B cell (primary cell): ENCODE data around the gene SNED1. TPM values are rescaled to one million over a fixed set of nuclear protein-coding genes. Genes with fewer than 3 reads are reported as not detected.
A peak's percentile ranks its signal among the peaks of the same experiment; 100 is the strongest.

Experiments
- ATAC-seq: fragments of 200-7000 bp; cut with Tn5 transposase; one replicate; pipeline ENCODE4 v1.10.0; 2021; ENCODE audit warnings: low read depth, mild to moderate bottlenecking, moderate number of reproducible peaks, moderate library complexity
- CTCF ChIA-PET: fragments of 350-600 bp; sonication (Branson Sonifier 250); formaldehyde crosslinking; loops from one replicate; lab custom pipeline; 2021; ENCODE audit warnings: antibody characterized with exemption, inconsistent platforms; lab: Charles Lee
- POLR2A ChIA-PET: fragments of 350-600 bp; sonication (Branson Sonifier 250); formaldehyde crosslinking; loops from one replicate; lab custom pipeline; 2021; ENCODE audit warnings: antibody characterized with exemption; lab: Charles Lee
- DNase-seq: peaks from one replicate; pipeline ENCODE4 v3.0.0; 2013
- H2AFZ ChIP-seq: 2 replicates; pipeline ENCODE4 v1.6.1; 2012; ENCODE audit warnings: mild to moderate bottlenecking, low read depth, low read length; ENCODE audit not compliant: insufficient read depth, poor library complexity, severe bottlenecking
- H3K27ac ChIP-seq, 2 donors: 1 replicate in 1 of 2; 2 replicates in 1 of 2; pipeline ENCODE4 v1.5.1; 2012 to 2013; ENCODE audit warnings: low read length in 2 of 2, mild to moderate bottlenecking in 2 of 2, moderate library complexity in 1 of 2
- H3K27me3 ChIP-seq, 4 experiments: fragments of 200-600 bp in 1 of 4; sonication (generic) in 1 of 4; replicated peaks in 1 of 4; 1 replicate in 2 of 4; 2 replicates in 2 of 4; pipeline versions ENCODE4 v1.6.1 to v1.7.0; 2013 to 2016; ENCODE audit warnings: low read length in 3 of 4, mild to moderate bottlenecking in 2 of 4, mixed read lengths in 1 of 4, moderate library complexity in 1 of 4; ENCODE audit not compliant: insufficient read depth in 4 of 4, control insufficient read depth in 3 of 4; ENCODE audit errors: control extremely low read depth in 1 of 4
- H3K36me3 ChIP-seq, 2 experiments: replicated peaks in 1 of 2; 1 replicate in 1 of 2; 2 replicates in 1 of 2; pipeline versions ENCODE4 v1.6.1 to v1.7.1; 2013; ENCODE audit warnings: low read length in 1 of 2; ENCODE audit not compliant: insufficient read depth in 2 of 2, control insufficient read depth in 1 of 2; ENCODE audit errors: control extremely low read depth in 1 of 2, extremely low read depth in 1 of 2
- H3K4me1 ChIP-seq, 2 donors: fragments of 200-600 bp in 1 of 2; sonication (generic) in 1 of 2; 1 replicate in 1 of 2; 2 replicates in 1 of 2; pipeline versions ENCODE4 v1.5.1 to v1.6.1; 2013 to 2017; ENCODE audit warnings: low read length in 2 of 2; ENCODE audit not compliant: control insufficient read depth in 2 of 2, insufficient read depth in 2 of 2
- H3K4me2 ChIP-seq: replicated peaks from 2 replicates; pipeline ENCODE3; 2012; ENCODE audit warnings: mild to moderate bottlenecking, low read depth, low read length; ENCODE audit not compliant: poor library complexity, severe bottlenecking
- H3K4me3 ChIP-seq, 5 experiments: fragments of 200-600 bp in 1 of 5; sonication (generic) in 1 of 5; 1 replicate in 3 of 5; 2 replicates in 2 of 5; pipeline versions ENCODE4 v1.5.1 to v1.7.0; 2011 to 2016; ENCODE audit warnings: low read length in 4 of 5, mild to moderate bottlenecking in 4 of 5, low read depth in 2 of 5, control low read depth in 1 of 5, moderate library complexity in 1 of 5; ENCODE audit not compliant: insufficient read depth in 1 of 5; ENCODE audit errors: control extremely low read depth in 1 of 5, extremely low read depth in 1 of 5
- H3K79me2 ChIP-seq: fragments of 200-600 bp; sonication (generic); one replicate; pipeline ENCODE4 v1.6.0; 2016; ENCODE audit warnings: low read length; ENCODE audit not compliant: control insufficient read depth, insufficient read depth
- H3K9ac ChIP-seq: fragments of 200-600 bp; sonication (generic); 2 replicates; pipeline ENCODE4 v1.6.1; 2017; ENCODE audit warnings: mild to moderate bottlenecking, low read length, moderate library complexity
- H3K9me3 ChIP-seq, 3 donors: one replicate each; pipeline versions ENCODE4 v1.6.1 to v1.7.1; 2013; ENCODE audit warnings: low read length in 2 of 3; ENCODE audit not compliant: control insufficient read depth in 2 of 3, insufficient read depth in 1 of 3; ENCODE audit errors: control extremely low read depth in 1 of 3
- H4K20me1 ChIP-seq: 2 replicates; pipeline ENCODE4 v1.6.0; 2012; ENCODE audit warnings: mild to moderate bottlenecking, low read length; ENCODE audit not compliant: insufficient read depth, control insufficient read depth, poor library complexity, severe bottlenecking
- H3K27ac Mint-ChIP-seq: one replicate; pipeline ENCODE4 v1.8.0; 2021; ENCODE audit warnings: mixed read lengths
- H3K27me3 Mint-ChIP-seq: one replicate; pipeline ENCODE4 v1.8.0; 2021; ENCODE audit warnings: mixed read lengths
- H3K4me1 Mint-ChIP-seq: one replicate; pipeline ENCODE4 v1.8.0; 2021; ENCODE audit warnings: mixed read lengths
- H3K4me3 Mint-ChIP-seq: one replicate; pipeline ENCODE4 v1.8.0; 2021; ENCODE audit warnings: mixed read lengths
- H3K9me3 Mint-ChIP-seq: one replicate; pipeline ENCODE4 v1.8.0; 2022; ENCODE audit warnings: mixed read lengths; ENCODE audit not compliant: insufficient read depth
- CTCF ChIP-seq: fragments of 200-600 bp; IDR thresholded peaks from one replicate; pipeline ENCODE4 v1.8.0; 2022; ENCODE audit warnings: antibody characterized with exemption, mild to moderate bottlenecking
- EZH2 ChIP-seq: IDR thresholded peaks from 2 replicates; pipeline ENCODE4 v1.6.1; 2012; ENCODE audit warnings: borderline replicate concordance, low read depth, mild to moderate bottlenecking, moderate library complexity, low read length; ENCODE audit not compliant: insufficient read depth, poor library complexity, severe bottlenecking
- WGBS: methylation state at CpG from one replicate; pipeline ENCODE4 v1.1.5; 2013; ENCODE audit warnings: missing lambda C conversion rate; ENCODE audit not compliant: insufficient coverage; 5-methylcytosine and 5-hydroxymethylcytosine counted together
- intact Hi-C: fragments of 100-400 bp; cut with micrococcal nuclease; formaldehyde crosslinking; loops from one replicate; pipeline ENCODE4 v1.10.0; 2022
- polyA plus RNA-seq: library from polyadenylated mRNA; depleted of rRNA; stranded (reverse); fragments of >200 nt; gene quantifications from 2 replicates; pipeline ENCODE4 v1.2.3, GENCODE V29; 2012
- total RNA-seq, 2 donors: library from RNA; stranded (reverse); fragments of 120-200 nt in 1 of 2; gene quantifications; 1 replicate in 1 of 2; 2 replicates in 1 of 2; pipeline versions ENCODE4 v1.2.3 to v1.2.4, GENCODE V29; 2013 to 2022

Gene SNED1
- total and polyA plus RNA-seq, 2 donors (not counting 1 experiment from before 2014, with no cell fraction given): 25.5 to 336 TPM

GRCh38 chr2:241009601-241010530 lies 11.4 kb downstream of the SNED1 start:
- H3K4me1 Mint-ChIP-seq: peaks cover 11% of the 10 kb centered on the region

More at GRCh38 chr2:241009601-241010530, 11.4 kb downstream of the SNED1 start:
- peaks cover 0 to 22% (median 4%) of the 10 kb centered on the region in 4 experiments for H3K27me3 ChIP-seq
- peak overlapping the region; percentile 62 for H2AFZ ChIP-seq
- Mint-ChIP-seq H3K27ac (no peak overlapping the region), H3K4me3 (peak overlapping the region; percentile 40), H3K27me3 (peaks cover 11% of the 10 kb centered on the region), H3K9me3 (peaks cover 9% of the 10 kb centered on the region)
- H4K20me1 ChIP-seq: no peaks in the 10 kb centered on the region
- no peak overlapping the region for H3K27ac ChIP-seq
- POLR2A ChIA-PET: no interaction called here
- H3K9ac ChIP-seq: peak overlapping the region; percentile 39
- H3K79me2 ChIP-seq: no peaks in the 10 kb centered on the region
- CTCF ChIA-PET: interaction anchor here (0.8 to 1.3 kb wide), 2 partner anchors 9 to 69 kb away, joined by 3 read pairs; no protein-coding TSS in a partner anchor
- H3K4me2 ChIP-seq: peak overlapping the region; percentile 70
- H3K4me1 ChIP-seq: peaks cover 10 to 11% of the 10 kb centered on the region in 2 donors
- H3K9me3 ChIP-seq: peaks cover 0 to 17% (median 5%) of the 10 kb centered on the region in 3 donors
- H3K36me3 ChIP-seq: no peaks in the 10 kb centered on the region
- intact Hi-C loops: no loop called here
- TF ChIP-seq CTCF (no peak), EZH2 (no peak)
- H3K4me3 ChIP-seq: peak overlapping the region in 3 of 5 experiments; percentile 2 to 39 (median 16)
- DNase-seq (peak; percentile 43), ATAC-seq (peak; percentile 51)
- WGBS: 9% methylated on average over 26 of the region's 28 CpGs
